ENCODE results near the gene EVL. TPM values are rescaled to one million over a fixed set of nuclear protein-coding genes. Genes with fewer than 3 reads are reported as not detected.
A peak's percentile ranks its signal among the peaks of the same experiment; 100 is the strongest.

EVL gene
- polyA plus RNA-seq, 4 donors: 105 to 187 (median 153) TPM

DNA sequence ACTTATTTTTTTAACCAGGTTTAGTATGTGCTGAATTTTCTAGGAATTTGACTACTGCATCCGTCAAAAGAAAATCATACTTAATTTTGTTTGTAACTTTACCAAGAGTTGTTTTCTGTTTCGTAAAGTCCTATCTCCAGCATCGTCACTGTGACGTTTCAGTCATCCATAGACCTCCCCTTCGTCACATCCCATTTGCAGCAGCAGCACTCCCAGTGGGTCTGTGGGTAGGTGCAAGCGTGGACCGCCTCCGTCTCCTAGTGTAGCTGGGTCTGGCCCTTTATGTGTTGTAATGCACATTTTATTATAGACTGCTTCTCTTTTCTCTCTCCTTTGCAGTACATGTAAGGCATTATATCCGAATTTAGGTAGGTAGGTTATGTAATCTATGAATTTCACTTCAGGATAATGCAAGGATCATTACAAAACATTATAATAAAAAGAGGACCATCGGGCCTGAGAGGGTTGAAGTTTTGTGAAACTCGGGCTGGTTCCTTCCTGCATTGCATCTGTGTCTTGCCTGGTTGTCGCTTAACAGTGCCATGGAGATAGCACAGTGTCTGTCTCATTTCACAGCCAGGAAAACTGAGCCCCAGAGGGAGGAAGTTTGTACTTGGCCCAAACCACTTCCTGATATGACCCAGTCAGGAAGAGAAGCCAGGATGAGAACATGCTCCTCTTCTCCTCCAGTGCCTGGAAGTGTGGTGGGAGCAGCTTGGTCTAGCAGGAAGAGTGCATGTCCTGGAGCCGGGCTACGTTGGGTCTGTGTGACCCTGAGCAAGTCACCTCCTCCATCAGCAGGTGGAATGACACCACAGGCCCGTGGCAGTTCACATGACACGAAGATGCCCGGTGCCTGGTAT is 41.3 kb downstream of the EVL start:
- DNase-seq (ENCODE audit: low read depth in 4 of 4, low spot score in 2 of 4): no peak

DNA sequence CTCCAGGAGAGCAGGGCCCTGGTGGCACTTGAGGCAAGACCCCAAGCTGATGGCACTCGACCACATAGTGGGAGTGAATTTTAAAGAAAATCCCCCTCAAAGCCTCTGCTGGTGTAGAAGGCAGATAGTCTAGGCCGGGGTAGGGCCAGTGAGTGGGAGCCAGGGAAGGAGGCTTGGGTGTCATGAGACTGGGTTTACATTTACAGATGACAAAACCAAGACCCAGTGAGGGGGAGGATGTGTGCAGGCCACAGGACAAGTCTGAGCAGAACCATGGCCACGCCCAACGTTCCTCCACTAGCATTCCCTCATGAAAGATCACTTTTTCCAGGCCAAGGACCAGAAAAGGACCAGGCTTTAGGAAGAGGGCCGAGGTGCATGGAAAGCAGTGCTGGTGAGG is 42.0 kb downstream of the EVL start:
- DNase-seq (ENCODE audit: low read depth in 4 of 4, low spot score in 2 of 4): no peak

DNA sequence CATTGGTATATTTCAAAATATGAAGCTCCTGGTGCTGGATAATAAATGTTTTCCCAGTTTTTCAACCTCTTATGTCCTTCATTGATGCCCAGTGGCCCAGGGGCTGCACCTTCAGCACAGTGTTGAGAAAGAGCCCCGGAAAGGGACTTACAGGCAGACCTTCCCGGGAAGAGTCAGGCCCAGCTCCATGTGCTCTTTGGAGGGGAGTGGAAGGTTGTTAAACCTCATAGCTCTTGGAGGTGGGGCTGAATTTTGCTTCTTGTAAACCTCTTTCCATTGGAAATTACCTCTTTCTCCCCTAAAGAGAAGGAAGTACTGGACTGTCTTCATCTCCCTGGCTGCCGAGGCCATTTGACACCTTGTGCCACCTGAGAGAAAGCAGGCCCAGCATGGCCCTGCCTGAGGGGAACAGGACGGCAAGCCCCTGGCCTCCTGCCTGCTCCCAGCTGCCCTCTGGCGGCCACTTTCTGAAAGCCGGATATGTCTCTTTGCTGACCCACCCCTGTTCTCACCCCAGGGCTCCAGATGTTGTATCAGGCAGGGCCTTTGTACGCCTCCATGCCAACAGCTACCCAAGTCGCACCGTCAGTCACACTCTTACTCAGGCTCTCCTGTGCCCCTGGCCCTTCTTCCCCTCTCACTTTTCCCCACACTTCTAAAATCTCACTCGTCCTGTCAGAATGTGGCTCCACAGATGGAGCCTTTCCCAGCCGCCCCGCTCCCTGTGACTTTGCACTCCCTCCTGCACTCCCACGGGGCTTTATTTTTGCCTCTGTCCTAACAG is 43.0 kb downstream of the EVL start:
- DNase-seq (ENCODE audit: low read depth in 4 of 4, low spot score in 2 of 4): peak; percentile 19 to 63 (median 50)

DNA sequence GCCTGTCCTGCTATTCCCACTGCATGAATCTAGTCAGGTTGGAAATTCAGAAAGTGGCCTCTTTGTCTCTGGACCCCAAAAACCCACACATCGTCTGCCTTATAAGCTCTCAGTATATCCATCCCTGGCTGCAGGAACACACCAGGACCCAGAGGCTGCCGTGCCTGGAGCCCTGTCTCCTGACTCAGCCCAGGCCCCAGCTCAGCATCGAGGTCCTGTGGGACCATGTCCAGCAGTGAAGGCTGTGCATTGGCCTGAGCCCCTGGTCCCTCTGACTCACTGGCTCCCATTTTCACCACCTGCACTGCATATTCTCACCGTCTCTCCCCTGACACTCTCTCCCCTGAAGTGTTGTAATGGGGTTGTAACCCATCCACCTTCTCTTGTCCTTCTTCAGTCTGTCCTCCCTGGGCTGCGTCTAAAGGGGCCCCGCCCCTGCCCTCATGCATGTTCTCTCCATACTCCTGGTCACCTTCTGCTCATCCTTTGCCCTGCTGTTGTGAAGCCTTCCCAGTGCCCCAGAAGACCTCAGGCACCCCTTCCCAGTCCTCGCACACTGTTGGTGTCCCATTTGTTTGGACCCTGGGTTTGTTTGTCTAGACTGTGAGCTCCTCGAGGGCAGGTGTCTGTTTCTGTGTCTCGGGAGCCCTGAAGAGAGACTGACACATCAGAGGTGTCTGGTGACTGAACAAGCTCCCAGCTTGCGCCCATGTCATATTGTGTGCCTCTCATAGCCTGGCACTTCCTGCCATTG is 43.8 kb downstream of the EVL start:
- no peak for DNase-seq (ENCODE audit: low read depth in 4 of 4, low spot score in 2 of 4)

DNA sequence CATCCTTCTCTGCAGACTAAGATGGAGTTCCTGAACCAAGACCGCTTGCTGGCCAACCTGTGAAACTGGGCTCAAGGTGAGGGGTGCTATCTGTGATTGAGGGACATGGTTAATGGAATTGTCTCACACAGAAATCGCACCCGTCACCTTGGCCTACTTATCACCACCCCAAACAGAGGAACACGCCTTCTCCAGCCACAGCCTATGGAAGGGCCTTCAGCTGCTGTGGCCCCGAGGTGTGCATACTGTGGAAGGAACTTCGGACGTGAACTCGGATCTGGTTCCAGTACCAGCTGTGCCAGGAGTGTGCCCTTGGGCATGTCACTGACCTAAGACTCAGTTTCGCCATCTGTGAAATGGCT is 44.4 kb downstream of the EVL start:
- no peak for DNase-seq (ENCODE audit: low read depth in 4 of 4, low spot score in 2 of 4)

DNA sequence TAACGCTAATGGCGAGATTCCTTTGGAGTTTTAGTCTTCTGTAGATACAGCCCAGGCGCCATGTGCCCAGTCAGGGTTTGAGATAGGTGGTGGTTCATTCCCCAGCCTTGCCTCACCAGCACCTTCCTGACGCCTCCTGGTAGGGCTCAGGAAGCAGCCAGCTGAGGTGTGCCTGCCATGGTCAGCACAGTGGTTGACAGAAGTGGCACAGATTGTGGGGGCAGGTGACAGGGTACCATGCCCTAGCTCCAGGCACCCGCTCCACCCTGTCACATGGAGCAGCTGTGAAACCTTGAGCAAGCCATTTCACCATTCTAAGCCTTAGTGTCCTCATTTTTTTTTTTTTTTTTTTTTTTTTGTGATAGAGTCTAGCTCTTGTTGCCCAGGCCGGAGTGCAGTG is 45.6 kb downstream of the EVL start:
- no peak for DNase-seq (ENCODE audit: low read depth in 4 of 4, low spot score in 2 of 4)

DNA sequence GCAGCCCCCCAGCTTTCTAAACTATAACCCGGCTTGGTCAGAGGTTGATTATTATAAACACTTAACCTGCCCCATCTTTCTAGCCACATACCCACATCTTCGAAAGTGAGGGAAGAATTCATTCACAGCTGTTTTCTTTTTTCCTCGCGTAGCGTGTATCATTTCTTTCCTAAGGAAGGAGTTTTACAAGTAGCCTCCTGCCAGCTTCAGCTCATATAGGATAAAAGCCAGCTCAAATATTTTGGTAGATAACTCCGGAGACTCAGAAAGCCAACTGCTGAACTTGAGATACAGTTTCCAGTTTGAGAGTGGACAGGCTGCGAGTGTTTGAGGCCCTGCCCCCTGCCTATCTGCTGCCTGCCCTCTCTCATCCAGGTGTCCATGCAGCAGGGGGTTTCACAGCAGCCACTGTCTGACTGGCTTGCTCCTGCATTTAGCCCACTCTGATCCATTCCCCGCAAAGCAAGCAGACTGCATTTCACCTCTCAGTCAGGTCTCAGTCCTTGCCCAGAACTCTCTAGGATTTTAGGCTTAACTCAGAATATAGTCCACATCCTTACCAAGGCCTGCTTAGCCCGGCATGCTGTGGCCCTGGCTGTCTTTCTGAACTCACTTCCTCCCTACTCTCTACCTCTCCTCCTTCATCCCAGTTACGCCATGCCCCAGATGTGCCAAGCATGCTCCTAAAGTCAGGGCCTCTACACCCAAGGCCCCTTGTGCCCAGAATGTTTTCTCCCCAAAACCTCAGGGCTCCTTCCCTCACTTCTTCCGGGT is 46.9 kb downstream of the EVL start:
- no peak for DNase-seq (ENCODE audit: low read depth in 4 of 4, low spot score in 2 of 4)

DNA sequence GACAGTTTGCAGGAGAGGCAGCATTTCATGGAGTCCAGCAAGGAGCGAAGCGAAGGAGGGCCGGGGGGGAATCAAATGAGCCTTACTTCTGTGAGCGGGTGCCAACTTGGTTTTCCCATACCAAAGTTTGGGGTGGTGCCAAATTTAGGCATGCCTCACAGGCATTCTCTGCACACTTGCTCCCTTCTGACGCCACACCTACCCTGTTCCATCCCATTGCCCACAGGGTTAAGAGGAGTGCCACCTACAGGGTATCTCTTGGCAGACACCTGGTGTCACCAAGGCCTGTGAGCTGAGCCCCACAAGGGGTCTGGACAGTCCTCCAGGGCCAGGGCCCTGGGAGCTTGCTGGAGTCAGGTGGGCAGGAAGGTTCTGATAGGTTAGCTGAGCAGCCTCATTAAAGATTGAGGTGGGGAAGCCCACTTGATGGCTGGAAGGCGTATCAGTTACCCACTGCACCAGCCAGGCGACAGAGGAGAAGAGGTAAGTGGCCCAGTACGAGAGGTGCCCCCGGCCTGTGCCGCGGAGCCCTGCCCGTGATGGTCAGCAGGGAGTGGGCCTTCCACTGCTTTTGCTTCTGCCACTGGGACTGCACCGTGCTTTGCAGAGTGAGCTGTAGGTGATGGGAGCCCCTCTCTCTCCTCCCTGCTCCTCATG is 49.0 kb downstream of the EVL start:
- DNase-seq (ENCODE audit: low read depth in 4 of 4, low spot score in 2 of 4): no peak

DNA sequence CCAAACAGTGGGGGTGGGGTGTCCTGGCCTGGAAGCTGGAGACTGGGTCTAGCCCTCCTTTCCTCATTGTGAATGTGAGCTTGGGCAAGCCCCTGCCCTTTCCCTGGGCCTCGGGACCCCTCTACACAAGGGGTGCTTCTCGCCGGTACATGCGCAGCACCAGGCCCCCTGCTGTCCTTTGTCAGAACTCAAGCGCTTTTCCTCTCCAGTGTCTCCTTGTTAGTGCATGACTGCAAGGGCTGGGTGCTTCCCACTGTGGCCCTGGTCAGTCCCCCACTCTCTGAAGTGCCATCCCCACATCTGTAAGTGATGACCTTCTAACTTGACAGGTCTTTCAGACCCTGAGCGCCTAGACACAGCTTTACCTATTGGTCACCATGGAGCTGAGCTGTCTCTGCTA is 50.0 kb downstream of the EVL start:
- DNase-seq (ENCODE audit: low read depth in 4 of 4, low spot score in 2 of 4): no peak

DNA sequence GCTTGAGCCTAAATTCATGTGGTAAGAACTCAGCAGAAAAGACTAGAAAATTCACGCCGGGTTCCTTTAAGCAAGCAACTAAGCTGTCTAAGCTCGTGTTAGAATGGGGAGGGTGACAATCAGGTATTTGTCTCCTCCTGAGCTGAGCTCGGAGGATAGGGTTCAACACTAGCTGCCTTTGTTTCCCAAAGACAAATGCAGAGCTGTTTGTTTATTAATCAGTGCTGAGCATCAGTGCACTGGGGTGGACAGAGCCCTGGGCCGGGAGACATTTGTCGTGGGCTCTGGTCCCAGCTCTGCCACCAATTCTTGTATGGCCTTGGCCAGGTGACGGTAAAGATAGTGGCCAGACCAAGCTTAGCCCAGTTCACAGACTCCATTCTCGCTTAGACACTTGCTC is 50.5 kb downstream of the EVL start:
- DNase-seq (ENCODE audit: low read depth in 4 of 4, low spot score in 2 of 4): no peak

DNA sequence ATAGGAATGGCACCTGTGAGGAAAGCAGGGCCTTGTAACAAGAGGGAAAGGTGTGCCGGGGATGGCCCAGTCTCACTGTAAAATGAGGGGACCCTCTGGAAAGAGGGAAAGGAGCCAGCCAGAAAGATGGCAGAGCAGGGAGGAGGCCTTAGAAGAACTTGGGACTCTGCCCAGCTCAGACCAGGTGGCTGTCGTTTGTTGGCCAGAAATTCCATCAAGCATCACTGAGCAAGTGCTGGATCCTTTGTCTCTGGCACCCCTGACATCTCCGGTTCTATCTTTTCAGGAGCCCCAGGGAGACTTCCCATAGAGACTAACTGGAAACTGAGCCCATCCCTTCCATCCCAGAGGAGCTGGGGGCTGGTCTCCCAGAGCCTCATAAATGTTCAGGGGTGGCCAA is 50.9 kb downstream of the EVL start:
- DNase-seq (ENCODE audit: low read depth in 4 of 4, low spot score in 2 of 4): no peak

DNA sequence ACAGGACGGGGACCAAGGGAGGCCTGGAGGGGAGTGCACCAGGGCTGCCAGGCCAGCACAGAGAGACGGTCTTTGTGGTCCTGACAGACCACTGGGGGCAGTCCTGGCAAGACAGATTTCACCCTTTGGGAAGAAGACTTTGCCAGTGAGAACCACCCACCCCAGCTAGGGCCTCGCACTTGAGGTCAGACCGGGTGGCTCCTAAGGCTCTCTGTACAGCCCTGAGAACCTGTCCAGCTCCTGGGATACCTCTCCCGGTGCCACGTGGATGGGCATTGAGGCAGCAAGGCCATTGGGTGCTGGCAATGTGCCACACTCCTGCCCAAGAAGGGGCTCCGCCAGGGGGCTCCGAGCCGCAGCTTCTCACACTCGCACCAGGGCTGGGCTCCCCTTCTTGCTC is 51.8 kb downstream of the EVL start:
- no peak for DNase-seq (ENCODE audit: low read depth in 4 of 4, low spot score in 2 of 4)

DNA sequence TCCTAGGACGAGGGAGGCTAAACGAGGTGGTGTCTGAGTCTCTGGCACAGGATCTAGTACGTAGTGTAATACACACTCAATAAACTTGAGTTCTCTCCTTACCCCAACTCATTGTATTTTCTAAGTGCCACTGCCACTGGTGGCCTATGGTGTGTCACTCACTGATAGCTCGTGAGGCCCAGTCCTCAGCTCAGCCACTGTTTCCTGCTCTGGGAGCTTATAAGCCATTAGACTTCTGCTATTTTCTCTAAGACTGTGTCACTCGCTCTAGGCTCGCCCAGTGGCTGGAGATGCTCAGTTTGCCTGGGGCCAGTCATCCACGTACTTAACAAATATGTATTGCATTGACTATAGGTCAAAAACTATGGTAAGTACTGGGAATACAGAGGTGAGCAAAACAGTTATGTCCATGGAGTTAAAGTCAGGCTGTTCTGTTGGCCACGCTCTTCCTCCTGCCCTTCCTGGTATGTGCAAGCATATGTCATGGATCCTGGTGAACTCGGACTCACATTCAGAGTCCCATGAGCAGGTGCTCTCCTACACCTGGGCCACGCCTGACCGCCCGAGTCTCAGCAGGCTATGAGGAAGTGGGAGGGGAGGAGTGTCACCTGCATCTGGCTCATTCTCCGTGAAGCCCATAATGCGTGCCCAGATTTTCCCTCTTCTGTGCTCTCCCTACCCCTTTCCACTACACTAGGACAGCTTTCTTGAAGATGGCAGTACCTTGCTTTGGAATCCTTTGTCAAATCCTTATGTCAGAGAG is 52.6 kb downstream of the EVL start:
- DNase-seq (ENCODE audit: low read depth in 4 of 4, low spot score in 2 of 4): no peak

DNA sequence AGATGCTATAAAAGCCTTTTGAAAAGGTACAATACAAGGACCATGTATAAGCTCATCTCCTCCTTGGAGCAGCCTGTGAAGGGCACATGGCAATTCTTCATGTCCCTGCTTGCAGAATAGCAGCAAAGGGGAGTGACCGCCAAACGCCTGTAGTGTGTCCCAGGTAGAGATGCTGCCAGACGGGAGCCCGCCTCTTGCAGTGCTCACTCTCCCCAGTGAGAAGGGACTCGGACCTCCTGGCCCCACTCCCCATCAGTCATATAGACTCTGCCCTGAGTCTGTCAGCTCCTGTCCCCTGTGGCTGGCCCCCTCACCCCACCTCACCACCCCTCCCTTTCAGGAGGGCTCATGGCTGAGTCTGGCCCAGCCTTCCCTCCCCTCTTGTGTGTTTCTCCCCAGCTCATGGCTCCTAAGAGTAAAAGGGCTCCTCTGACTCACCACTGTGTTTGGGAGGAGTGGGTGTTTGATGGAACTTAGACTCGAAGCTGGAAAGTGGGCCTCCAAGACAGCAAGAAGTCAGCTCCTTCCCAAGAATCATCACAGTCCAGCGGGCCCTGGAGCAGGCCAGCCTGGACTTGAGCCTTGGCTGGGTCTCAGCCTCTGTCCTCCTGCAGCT is 53.3 kb downstream of the EVL start:
- DNase-seq (ENCODE audit: low read depth in 4 of 4, low spot score in 2 of 4): no peak

DNA sequence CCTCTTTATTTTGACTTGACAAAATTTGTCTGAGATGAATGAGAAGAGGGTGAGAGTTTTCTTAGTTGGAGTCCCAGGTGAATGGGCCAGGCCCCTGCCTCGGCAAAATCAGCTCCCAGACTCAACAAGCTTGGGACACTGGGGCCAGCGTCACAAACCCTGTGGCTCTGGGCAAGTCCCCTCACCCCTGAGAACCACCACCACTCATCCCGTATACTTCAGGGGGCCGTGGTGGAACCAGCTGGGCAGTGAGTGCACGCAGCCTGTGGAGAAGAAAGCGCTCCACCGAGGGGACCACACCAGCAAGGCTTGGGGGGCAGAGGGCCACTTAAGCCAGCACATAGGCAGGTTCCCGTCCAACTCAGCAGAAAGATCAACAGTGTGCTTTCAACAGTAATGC is 54.0 kb downstream of the EVL start:
- no peak for DNase-seq (ENCODE audit: low read depth in 4 of 4, low spot score in 2 of 4)

DNA sequence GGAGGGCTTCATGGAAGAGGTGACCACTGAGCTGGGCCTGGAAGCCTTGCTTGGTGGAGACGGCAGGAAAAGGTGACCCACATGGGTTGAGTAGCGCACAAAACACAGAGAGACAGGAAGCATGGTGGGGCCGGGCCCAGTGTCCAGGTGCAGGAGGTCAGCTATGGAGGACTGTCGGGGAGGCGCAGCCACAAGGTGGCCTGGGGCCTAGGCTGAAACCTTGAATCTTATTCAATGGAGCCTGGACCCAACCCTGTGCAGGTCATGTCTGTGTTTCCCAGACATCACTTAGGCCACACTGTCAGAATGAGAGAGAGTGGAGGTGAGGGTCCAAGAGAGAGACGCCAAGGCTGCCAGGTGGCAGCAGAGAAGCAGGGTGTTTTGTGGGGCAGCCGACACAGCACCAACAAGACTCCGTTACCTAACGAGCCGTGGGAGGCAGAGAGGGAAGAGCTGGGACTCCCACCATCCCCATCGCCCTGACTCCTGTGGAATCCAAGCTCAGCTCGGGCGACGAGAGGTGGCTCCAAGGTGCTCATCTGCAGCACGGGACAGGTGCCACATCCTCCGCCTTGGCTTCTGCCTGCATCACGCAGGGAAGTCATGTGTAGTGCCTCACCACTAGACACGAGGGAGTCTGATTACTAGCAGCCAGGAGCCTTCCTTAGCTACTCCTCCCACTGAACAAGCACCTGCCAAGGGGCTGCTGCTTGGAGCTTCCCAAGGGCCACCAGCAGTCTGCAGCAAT is 55.5 kb downstream of the EVL start:
- DNase-seq (ENCODE audit: low read depth in 4 of 4, low spot score in 2 of 4): no peak

DNA sequence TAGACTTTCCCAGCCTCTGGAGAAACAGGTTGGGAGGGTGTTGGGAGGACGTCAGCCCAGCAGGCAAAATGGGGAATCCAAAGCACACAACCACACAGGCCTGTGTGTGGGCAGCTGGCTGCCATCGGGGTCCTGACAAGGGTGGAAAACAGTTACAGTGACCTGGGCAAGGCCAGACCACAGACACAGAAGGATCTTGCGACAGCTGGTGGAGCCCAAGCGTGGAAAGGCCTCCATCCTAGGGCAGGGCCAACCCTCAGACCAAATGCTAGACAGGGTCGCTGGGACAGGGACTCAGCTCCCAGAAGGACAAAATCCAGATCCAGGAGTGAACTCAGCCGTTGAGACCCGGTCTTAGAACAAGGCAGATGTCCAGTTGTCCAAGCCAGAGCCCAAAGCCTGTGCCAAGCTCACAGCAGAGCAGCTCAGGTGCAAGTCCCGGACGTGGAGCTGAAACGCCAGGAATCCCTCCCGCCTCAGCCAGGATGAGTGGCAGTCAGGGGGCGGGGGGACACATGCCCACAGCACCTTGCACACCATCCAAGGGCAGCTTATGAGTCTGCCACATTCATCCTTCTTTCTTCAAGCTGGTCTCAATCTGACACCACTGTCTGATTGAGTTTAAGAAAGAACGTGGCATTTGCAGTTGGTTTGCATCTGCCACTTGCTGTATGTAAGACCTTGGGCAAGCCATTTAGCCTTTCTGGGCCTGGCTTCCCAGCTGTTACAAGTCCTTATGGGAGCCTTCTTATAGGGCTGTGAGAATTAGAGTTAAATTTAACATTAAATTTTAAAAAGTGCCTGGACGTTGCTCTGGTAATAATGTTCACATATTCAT is 56.6 kb downstream of the EVL start:
- DNase-seq (ENCODE audit: low read depth in 4 of 4, low spot score in 2 of 4): no peak

All from left renal cortex interstitium (tissue), 4 donors.